OCI-LY3 (cell line): ENCODE results near the gene LST1.

Source experiments
- H2AFZ ChIP-seq: fragments of 200-600, 300-600 bp; shearing (Covaris generic); 2 replicates; pipeline ENCODE4 v1.6.0; 2014; ENCODE audit warnings: antibody characterized with exemption, low read depth, low read length
- H3K27ac ChIP-seq: fragments of 200-600, 300-600 bp; sonication (generic); 2 replicates; pipeline ENCODE4 v1.5.1; 2014; ENCODE audit warnings: mild to moderate bottlenecking, low read length, moderate library complexity, mixed read lengths
- H3K27me3 ChIP-seq: fragments of 200-600, 300-600 bp; sonication (generic); 2 replicates; pipeline ENCODE4 v1.6.1; 2014; ENCODE audit warnings: low read depth, low read length, mixed read lengths
- H3K36me3 ChIP-seq: fragments of 200-600, 300-600 bp; sonication (generic); replicated peaks from 2 replicates; pipeline ENCODE3; 2014; ENCODE audit warnings: low read depth, low read length, mixed read lengths
- H3K4me1 ChIP-seq: fragments of 300-600, 200-600 bp; sonication (generic); 2 replicates; pipeline ENCODE4 v1.6.1; 2014; ENCODE audit warnings: low read length, mixed read lengths
- H3K4me2 ChIP-seq: fragments of 200-600, 300-600 bp; sonication (generic); 2 replicates; pipeline ENCODE4 v1.6.1; 2014; ENCODE audit warnings: low read length, mixed read lengths
- H3K4me3 ChIP-seq: fragments of 300-600, 200-600 bp; sonication (generic); 2 replicates; pipeline ENCODE4 v1.5.1; 2014; ENCODE audit warnings: antibody characterized with exemption, mild to moderate bottlenecking, low read length, moderate library complexity
- H3K79me2 ChIP-seq: fragments of 300-600, 200-600 bp; shearing (Covaris generic); 2 replicates; pipeline ENCODE4 v1.6.1; 2014; ENCODE audit warnings: mild to moderate bottlenecking, low read length, mixed read lengths
- H3K9ac ChIP-seq: fragments of 300-600, 200-600 bp; shearing (Covaris generic); 2 replicates; pipeline ENCODE4 v1.6.0; 2014; ENCODE audit warnings: mild to moderate bottlenecking, low read length, moderate library complexity
- H3K9me3 ChIP-seq: fragments of 200-600, 300-600 bp; shearing (Covaris generic); 2 replicates; pipeline ENCODE4 v1.6.1; 2014; ENCODE audit warnings: low read length, mixed read lengths; ENCODE audit not compliant: insufficient read depth
- H4K20me1 ChIP-seq: fragments of 200-600, 300-600 bp; sonication (generic); 2 replicates; pipeline ENCODE4 v1.6.1; 2016; ENCODE audit warnings: low read length, mixed read lengths; ENCODE audit not compliant: insufficient read depth
- CTCF ChIP-seq: fragments of 200-600, 300-600 bp; sonication (generic); IDR thresholded peaks from 2 replicates; pipeline ENCODE4 v1.5.1; 2014; ENCODE audit warnings: antibody characterized with exemption, low read length, low read depth
- EZH2phosphoT487 ChIP-seq: fragments of 200-600 bp; shearing (Covaris generic); IDR thresholded peaks from 2 replicates; pipeline ENCODE4 v1.6.1; 2018; ENCODE audit warnings: antibody characterized with exemption, mixed run types, low read depth

LST1 gene

DNA sequence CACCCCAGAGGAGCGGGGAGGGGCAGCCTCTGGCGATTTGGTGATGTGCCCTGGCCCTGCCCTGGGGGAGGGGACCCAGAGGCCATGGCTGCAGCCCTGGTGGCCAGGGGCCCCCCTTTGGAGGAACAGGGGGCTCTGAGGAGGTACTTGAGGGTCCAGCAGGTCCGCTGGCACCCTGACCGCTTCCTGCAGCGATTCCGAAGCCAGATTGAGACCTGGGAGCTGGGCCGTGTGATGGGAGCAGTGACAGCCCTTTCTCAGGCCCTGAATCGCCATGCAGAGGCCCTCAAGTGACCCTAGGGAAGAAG is 27.8 kb upstream of the LST1 start:
- Histone ChIP-seq H3K27me3 (no peaks in the 10 kb centered on the region), H3K27ac (peak overlapping the region; percentile 100), H2AFZ (no peak overlapping the region), H3K9me3 (no peaks in the 10 kb centered on the region), H3K9ac (peak overlapping the region; percentile 95), H3K4me2 (peak overlapping the region; percentile 97), H3K4me3 (peak overlapping the region; percentile 74), H3K36me3 (peaks cover 10% of the 10 kb centered on the region), H3K79me2 (peaks cover 48% of the 10 kb centered on the region), H3K4me1 (peaks cover 87% of the 10 kb centered on the region), H4K20me1 (no peaks in the 10 kb centered on the region)
- TF ChIP-seq EZH2phosphoT487: no peak
- no peak for TF ChIP-seq CTCF

DNA sequence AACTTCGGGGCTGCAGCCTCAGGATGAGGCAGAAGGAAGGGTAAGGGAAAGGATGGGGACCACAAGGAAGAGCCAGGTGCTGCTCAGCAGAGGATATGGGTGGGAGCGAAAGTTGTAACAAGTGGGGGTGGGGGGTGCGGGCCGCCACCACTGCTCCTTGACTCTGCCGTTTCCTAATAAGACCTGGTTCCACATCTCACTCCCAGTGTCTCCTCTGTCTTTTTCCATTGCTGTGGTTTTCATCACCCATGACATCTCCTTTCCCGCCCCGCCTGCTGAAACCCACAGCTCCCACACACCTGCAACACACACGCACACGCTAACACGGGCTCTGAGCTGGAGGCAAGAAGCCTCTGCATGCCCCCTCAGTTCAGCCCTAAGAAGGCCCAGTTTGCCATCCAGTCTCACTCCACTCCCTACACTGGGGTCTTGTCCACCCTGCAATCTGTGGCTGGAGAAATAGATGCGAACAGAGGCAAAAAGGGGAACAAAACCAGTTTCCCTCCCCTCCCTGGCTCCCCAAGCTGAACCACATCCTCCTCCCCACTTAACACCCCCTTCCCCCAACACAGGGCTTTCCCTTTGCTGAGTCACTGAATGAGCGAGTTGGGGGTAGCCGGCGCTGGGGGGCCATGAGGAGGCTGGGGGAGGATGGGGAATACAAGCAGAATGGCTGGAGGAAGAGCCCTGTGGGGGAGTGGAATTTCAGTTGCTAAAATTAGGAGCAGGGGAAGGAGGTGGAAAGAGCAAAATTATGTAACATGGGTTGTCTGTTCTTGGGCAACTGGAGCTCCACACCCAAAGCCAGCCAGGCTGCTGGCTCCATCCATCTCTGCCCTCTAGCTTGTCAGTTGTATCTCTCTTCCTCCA is 27.2 kb upstream of the LST1 start:
- no peak for TF ChIP-seq CTCF
- no peak for TF ChIP-seq EZH2phosphoT487

DNA sequence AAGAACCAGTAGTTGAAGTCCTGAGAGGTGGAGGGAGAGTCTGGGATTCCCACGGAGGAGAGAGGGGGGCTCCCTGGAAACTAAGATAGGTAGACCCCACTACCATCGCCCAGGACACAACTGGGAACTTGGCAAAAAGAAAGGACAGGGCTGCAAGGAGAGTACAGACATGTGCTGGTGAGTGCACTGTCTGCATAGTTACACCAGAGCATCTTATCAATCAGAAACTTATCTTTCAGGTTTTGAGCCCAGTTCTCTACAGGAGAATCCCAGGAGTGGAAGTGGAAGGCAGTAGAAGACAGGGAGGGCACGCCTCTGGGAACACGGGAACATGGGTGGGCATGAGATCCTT is 26.5 kb upstream of the LST1 start:
- peaks cover 48% of the 10 kb centered on the region for H3K79me2 ChIP-seq
- H3K27me3 ChIP-seq: no peaks in the 10 kb centered on the region
- TF ChIP-seq CTCF (no peak), EZH2phosphoT487 (no peak)
- peak overlapping the region; percentile 95 for H3K9ac ChIP-seq
- peak overlapping the region; percentile 97 for H3K4me2 ChIP-seq
- peak overlapping the region; percentile 100 for H3K27ac ChIP-seq
- H3K4me3 ChIP-seq: peak overlapping the region; percentile 74
- no peaks in the 10 kb centered on the region for H4K20me1 ChIP-seq
- H3K36me3 ChIP-seq: peaks cover 8% of the 10 kb centered on the region
- no peaks in the 10 kb centered on the region for H3K9me3 ChIP-seq
- H3K4me1 ChIP-seq: peaks cover 88% of the 10 kb centered on the region
- no peak overlapping the region for H2AFZ ChIP-seq

More for the DNA sequence above, 27.2 kb upstream of the LST1 start:
- Histone ChIP-seq H3K27me3 (no peaks in the 10 kb centered on the region), H3K36me3 (peaks cover 8% of the 10 kb centered on the region), H3K9me3 (no peaks in the 10 kb centered on the region), H3K27ac (peak overlapping the region; percentile 100), H3K4me2 (peak overlapping the region; percentile 97), H3K4me1 (peaks cover 93% of the 10 kb centered on the region), H3K9ac (peak overlapping the region; percentile 95), H2AFZ (no peak overlapping the region), H3K79me2 (peaks cover 48% of the 10 kb centered on the region), H3K4me3 (peak overlapping the region; percentile 74), H4K20me1 (no peaks in the 10 kb centered on the region)

- Histone ChIP-seq H3K36me3 (peaks cover 8% of the 10 kb centered on the region), H3K27ac (peak overlapping the region; percentile 100), H3K4me3 (peak overlapping the region; percentile 74), H2AFZ (no peak overlapping the region), H3K27me3 (no peaks in the 10 kb centered on the region), H3K4me1 (peaks cover 86% of the 10 kb centered on the region), H3K79me2 (peaks cover 50% of the 10 kb centered on the region), H3K9me3 (no peaks in the 10 kb centered on the region), H3K9ac (peak overlapping the region; percentile 95), H3K4me2 (peak overlapping the region; percentile 97), H4K20me1 (no peaks in the 10 kb centered on the region)
- TF ChIP-seq CTCF (no peak), EZH2phosphoT487 (no peak)
Measured at GRCh38 chr6:31559958-31560696, 25.9 kb upstream of the LST1 start.
